ENCODE results near the gene WDR70. TPM values are rescaled to one million over a fixed set of nuclear protein-coding genes. Genes with fewer than 3 reads are reported as not detected.

Gene WDR70
- total RNA-seq, 1 donor from 2014 or later, result 29.0 TPM

- TF ChIP-seq, protein P1, sequence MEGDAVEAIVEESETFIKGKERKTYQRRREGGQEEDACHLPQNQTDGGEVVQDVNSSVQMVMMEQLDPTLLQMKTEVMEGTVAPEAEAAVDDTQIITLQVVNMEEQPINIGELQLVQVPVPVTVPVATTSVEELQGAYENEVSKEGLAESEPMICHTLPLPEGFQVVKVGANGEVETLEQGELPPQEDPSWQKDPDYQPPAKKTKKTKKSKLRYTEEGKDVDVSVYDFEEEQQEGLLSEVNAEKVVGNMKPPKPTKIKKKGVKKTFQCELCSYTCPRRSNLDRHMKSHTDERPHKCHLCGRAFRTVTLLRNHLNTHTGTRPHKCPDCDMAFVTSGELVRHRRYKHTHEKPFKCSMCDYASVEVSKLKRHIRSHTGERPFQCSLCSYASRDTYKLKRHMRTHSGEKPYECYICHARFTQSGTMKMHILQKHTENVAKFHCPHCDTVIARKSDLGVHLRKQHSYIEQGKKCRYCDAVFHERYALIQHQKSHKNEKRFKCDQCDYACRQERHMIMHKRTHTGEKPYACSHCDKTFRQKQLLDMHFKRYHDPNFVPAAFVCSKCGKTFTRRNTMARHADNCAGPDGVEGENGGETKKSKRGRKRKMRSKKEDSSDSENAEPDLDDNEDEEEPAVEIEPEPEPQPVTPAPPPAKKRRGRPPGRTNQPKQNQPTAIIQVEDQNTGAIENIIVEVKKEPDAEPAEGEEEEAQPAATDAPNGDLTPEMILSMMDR (IDR thresholded peaks at IDR 0.05), result no peak
- H3K4me3 ChIP-seq, result no peak overlapping the region
- H3K27ac ChIP-seq, result no peak overlapping the region
- no peak for DNase-seq
- no peaks in the 10 kb centered on the region for H3K4me1 ChIP-seq
- H3K27me3 ChIP-seq (ENCODE audit: low read depth), result no peaks in the 10 kb centered on the region
- no peaks in the 10 kb centered on the region for H3K36me3 ChIP-seq
- no peak for ATAC-seq
- intact Hi-C loops (cut with DNase I), result no loop called here
- H3K9me3 ChIP-seq, result no peaks in the 10 kb centered on the region
Measured at GRCh38 chr5:37539459-37539858, 160.3 kb downstream of the WDR70 start.

DNA sequence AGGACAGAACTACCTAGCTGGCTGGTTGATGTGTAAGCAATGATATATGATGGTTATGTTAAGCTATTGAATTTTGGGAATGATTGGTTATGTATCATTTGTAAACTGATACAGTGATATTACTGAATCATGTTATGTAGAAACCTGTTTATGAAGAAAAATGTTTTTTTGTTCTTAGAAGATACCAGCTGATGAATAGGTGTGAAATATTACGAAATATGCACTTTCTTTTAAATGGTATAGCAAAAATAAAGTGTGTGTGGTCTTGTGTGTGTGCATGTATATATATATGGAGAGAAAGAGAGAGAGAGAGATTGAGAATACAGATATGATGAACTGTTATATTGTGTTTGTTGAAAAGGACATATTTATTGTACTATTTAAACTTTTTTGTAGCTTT lies 164.1 kb downstream of the WDR70 start:
- intact Hi-C loops (cut with DNase I), result no loop called here
- no peaks in the 10 kb centered on the region for H3K4me1 ChIP-seq
- no peaks in the 10 kb centered on the region for H3K9me3 ChIP-seq
- TF ChIP-seq, protein P1 (IDR thresholded peaks at IDR 0.05), result no peak
- H3K4me3 ChIP-seq, result no peak overlapping the region
- no peak overlapping the region for H3K27ac ChIP-seq
- no peak for ATAC-seq
- no peaks in the 10 kb centered on the region for H3K27me3 ChIP-seq (ENCODE audit: low read depth)
- H3K36me3 ChIP-seq, result no peaks in the 10 kb centered on the region
- no peak for DNase-seq

DNA sequence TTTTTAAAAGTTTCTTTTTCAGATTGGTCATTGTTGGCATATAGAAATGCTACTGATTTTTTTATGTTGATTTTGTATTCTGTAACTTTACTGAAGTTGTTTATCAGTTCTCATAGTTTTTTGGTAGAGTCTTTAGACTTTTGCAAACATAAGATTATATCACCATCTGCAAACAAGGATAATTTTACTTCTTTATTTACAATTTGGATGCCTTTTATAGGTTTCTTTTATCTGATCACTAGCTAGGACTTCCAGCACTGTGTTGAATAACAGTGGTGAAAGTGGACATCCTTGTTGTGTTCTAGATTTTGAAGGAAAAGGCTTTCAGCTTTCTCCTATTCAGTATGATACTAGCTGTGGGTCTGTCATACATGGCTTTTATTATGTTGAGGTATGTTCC lies 170.3 kb downstream of the WDR70 start:
- intact Hi-C loops (cut with DNase I), result no loop called here
- Histone ChIP-seq H3K27me3 (ENCODE audit: low read depth) (no peaks in the 10 kb centered on the region), H3K4me1 (no peaks in the 10 kb centered on the region), H3K27ac (no peak overlapping the region), H3K36me3 (no peaks in the 10 kb centered on the region), H3K9me3 (no peaks in the 10 kb centered on the region), H3K4me3 (no peak overlapping the region)
- ATAC-seq (no peak), DNase-seq (no peak)
- TF ChIP-seq, protein P1 (IDR thresholded peaks at IDR 0.05), result no peak

- no peak overlapping the region for H3K4me3 ChIP-seq
- intact Hi-C loops (cut with DNase I), result no loop called here
- DNase-seq, result no peak
- H3K27ac ChIP-seq, result no peak overlapping the region
- H3K36me3 ChIP-seq, result no peaks in the 10 kb centered on the region
- ATAC-seq, result no peak
- no peaks in the 10 kb centered on the region for H3K9me3 ChIP-seq
- TF ChIP-seq, protein P1 (IDR thresholded peaks at IDR 0.05), result no peak
- H3K4me1 ChIP-seq, result no peaks in the 10 kb centered on the region
- no peaks in the 10 kb centered on the region for H3K27me3 ChIP-seq (ENCODE audit: low read depth)
Measured at GRCh38 chr5:37552161-37552560, 173.0 kb downstream of the WDR70 start.

DNA sequence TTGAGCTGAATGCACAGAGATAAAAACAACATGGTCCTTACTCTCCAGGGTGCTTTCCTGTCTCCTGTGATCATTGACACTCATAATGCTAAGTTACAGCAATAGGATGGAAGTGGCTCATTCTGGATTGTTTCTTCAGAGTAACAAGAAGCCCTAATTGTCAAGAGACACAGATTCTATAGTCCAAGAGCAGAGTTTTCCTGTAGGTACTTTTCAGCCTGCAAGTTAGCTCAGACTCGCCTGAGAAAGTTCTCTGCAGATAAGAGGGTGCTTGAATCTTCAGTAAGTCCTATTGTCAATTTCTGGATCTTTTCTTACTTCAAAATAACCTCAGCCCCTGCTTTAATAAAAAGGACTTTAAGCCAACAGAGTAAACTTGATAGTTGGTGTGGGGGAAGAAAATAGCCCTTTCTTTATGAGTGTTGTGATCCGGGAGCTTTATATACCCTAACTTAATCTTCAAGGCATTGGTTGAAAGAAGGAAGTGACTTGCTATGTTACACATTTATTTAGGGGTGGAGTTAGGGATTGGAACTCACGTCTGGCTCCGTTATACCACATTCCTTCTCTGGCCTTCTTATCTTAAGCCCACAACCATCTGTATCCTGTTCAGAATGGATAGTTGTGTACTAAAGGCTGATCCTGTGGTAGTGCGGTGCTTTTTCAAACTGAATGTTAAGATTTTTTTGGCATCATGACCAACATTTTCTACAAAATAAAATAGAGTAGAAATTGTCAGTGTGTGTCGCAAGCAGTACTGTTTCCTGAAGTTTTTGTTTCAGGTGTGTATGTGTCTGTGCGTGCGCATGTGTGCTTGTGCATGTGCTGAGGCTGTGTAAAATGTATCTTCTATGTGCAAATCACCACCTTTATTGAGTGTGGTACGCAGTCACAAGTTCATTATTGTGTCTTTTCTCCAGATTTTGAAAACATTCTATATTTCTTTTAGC lies 173.9 kb downstream of the WDR70 start:
- Histone ChIP-seq H3K27me3 (ENCODE audit: low read depth) (no peaks in the 10 kb centered on the region), H3K27ac (no peak overlapping the region), H3K4me3 (no peak overlapping the region), H3K4me1 (no peaks in the 10 kb centered on the region), H3K9me3 (no peaks in the 10 kb centered on the region), H3K36me3 (no peaks in the 10 kb centered on the region)
- no peak for DNase-seq
- ATAC-seq, result peak in 1 of 2 donors; percentile 16
- TF ChIP-seq, protein P1 (IDR thresholded peaks at IDR 0.05), result no peak
- intact Hi-C loops (cut with DNase I), result no loop called here

Measured in lower lobe of right lung (tissue), 2 donors.